ENCODE measurements around the gene SKAP2. TPM values are rescaled to one million over a fixed set of nuclear protein-coding genes. Genes with fewer than 3 reads are reported as not detected.

SKAP2 gene
- total RNA-seq, 1 donor from 2014 or later = 43.3 TPM

- no peak for DNase-seq (ENCODE audit: low read depth)
Observed at GRCh38 chr7:26698194-26698593, 166.2 kb downstream of the SKAP2 start.

GRCh38 chr7:26696978-26697377 is 167.4 kb downstream of the SKAP2 start:
- no peak for DNase-seq (ENCODE audit: low read depth)

- DNase-seq (ENCODE audit: low read depth) = no peak
Observed at GRCh38 chr7:26696161-26696560, 168.2 kb downstream of the SKAP2 start.

- no peak for DNase-seq (ENCODE audit: low read depth)
Observed at GRCh38 chr7:26694713-26695112, 169.7 kb downstream of the SKAP2 start.

GRCh38 chr7:26694141-26694540 is 170.2 kb downstream of the SKAP2 start:
- DNase-seq (ENCODE audit: low read depth) = no peak

GRCh38 chr7:26691886-26692285 is 172.5 kb downstream of the SKAP2 start:
- DNase-seq (ENCODE audit: low read depth) = no peak

- DNase-seq (ENCODE audit: low read depth) = no peak
Observed at GRCh38 chr7:26691406-26691805, 173.0 kb downstream of the SKAP2 start.

- DNase-seq (ENCODE audit: low read depth) = no peak
Observed at GRCh38 chr7:26690135-26690805, 174.1 kb downstream of the SKAP2 start.

GRCh38 chr7:26688936-26689506 is 175.4 kb downstream of the SKAP2 start:
- no peak for DNase-seq (ENCODE audit: low read depth)

- DNase-seq (ENCODE audit: low read depth) = no peak
Observed at GRCh38 chr7:26688388-26688787, 176.0 kb downstream of the SKAP2 start.

GRCh38 chr7:26687032-26687431 is 177.4 kb downstream of the SKAP2 start:
- DNase-seq (ENCODE audit: low read depth) = no peak

GRCh38 chr7:26686448-26686981 is 177.9 kb downstream of the SKAP2 start:
- DNase-seq (ENCODE audit: low read depth) = peak; percentile 69

GRCh38 chr7:26685606-26686005 is 178.8 kb downstream of the SKAP2 start:
- DNase-seq (ENCODE audit: low read depth) = no peak

- no peak for DNase-seq (ENCODE audit: low read depth)
Observed at GRCh38 chr7:26684447-26684846, 179.9 kb downstream of the SKAP2 start.

GRCh38 chr7:26683277-26683676 is 181.1 kb downstream of the SKAP2 start:
- no peak for DNase-seq (ENCODE audit: low read depth)

- DNase-seq (ENCODE audit: low read depth) = peak; percentile 69
Observed at GRCh38 chr7:26681819-26682418, 182.5 kb downstream of the SKAP2 start.

- DNase-seq (ENCODE audit: low read depth) = no peak
Observed at GRCh38 chr7:26680587-26680986, 183.8 kb downstream of the SKAP2 start.

GRCh38 chr7:26675143-26675887 is 189.1 kb downstream of the SKAP2 start:
- DNase-seq (ENCODE audit: low read depth) = peak; percentile 47

GRCh38 chr7:26673858-26674257 is 190.5 kb downstream of the SKAP2 start:
- DNase-seq (ENCODE audit: low read depth) = no peak

GRCh38 chr7:26673271-26673670 is 191.1 kb downstream of the SKAP2 start:
- DNase-seq (ENCODE audit: low read depth) = no peak

GRCh38 chr7:26670841-26671240 is 193.5 kb downstream of the SKAP2 start:
- no peak for DNase-seq (ENCODE audit: low read depth)

GRCh38 chr7:26670290-26670689 is 194.1 kb downstream of the SKAP2 start:
- no peak for DNase-seq (ENCODE audit: low read depth)
